CD14-positive monocyte (primary cell): ENCODE data around the gene PER3. TPM values are rescaled to one million over a fixed set of nuclear protein-coding genes. Genes with fewer than 3 reads are reported as not detected.

Source experiments
- DNase-seq, 3 donors: peaks; one replicate each; pipeline ENCODE4 v3.0.0-alpha.2; 2011 to 2022
- H2AFZ ChIP-seq: 2 replicates; pipeline ENCODE4 v1.6.0; 2012; ENCODE audit warnings: mild to moderate bottlenecking, low read depth, low read length, inconsistent platforms; ENCODE audit not compliant: insufficient read depth, poor library complexity, severe bottlenecking
- H3K27ac ChIP-seq, 2 donors: 1 replicate in 1 of 2; 2 replicates in 1 of 2; pipeline ENCODE4 v1.5.1; 2012 to 2013; ENCODE audit warnings: low read length in 2 of 2, control low read depth in 1 of 2, inconsistent platforms in 1 of 2, low read depth in 1 of 2, mild to moderate bottlenecking in 1 of 2
- H3K27me3 ChIP-seq, 2 donors: one replicate each; pipeline versions ENCODE4 v1.6.0 to v1.6.1; 2011 to 2013; ENCODE audit warnings: low read length in 2 of 2; ENCODE audit not compliant: control insufficient read depth in 2 of 2, insufficient read depth in 2 of 2
- H3K36me3 ChIP-seq, 2 donors: replicated peaks in 1 of 2; 1 replicate in 1 of 2; 2 replicates in 1 of 2; pipeline versions ENCODE4 v1.5.1 to v1.6.1; 2012 to 2013; ENCODE audit warnings: low read length in 2 of 2, control low read depth in 1 of 2, inconsistent platforms in 1 of 2, mild to moderate bottlenecking in 1 of 2; ENCODE audit not compliant: insufficient read depth in 2 of 2, control insufficient read depth in 1 of 2
- H3K4me1 ChIP-seq, 2 donors: 1 replicate in 1 of 2; 2 replicates in 1 of 2; pipeline versions ENCODE4 v1.5.1 to v1.6.1; 2012 to 2013; ENCODE audit warnings: low read length in 2 of 2, control low read depth in 1 of 2, inconsistent platforms in 1 of 2, mild to moderate bottlenecking in 1 of 2, moderate library complexity in 1 of 2; ENCODE audit not compliant: insufficient read depth in 2 of 2, control insufficient read depth in 1 of 2
- H3K4me2 ChIP-seq: replicated peaks from 2 replicates; pipeline ENCODE3; 2012; ENCODE audit warnings: low read length, moderate library complexity, mild to moderate bottlenecking; ENCODE audit not compliant: poor library complexity, severe bottlenecking; ENCODE audit errors: extremely low read depth
- H3K4me3 ChIP-seq, 3 experiments: fragments of 200-600 bp in 1 of 3; sonication (generic) in 1 of 3; replicated peaks in 1 of 3; 1 replicate in 2 of 3; 2 replicates in 1 of 3; pipeline ENCODE4 v1.5.1; 2011 to 2013; ENCODE audit warnings: low read length in 3 of 3, mild to moderate bottlenecking in 3 of 3, control low read depth in 2 of 3, low read depth in 2 of 3, inconsistent platforms in 1 of 3, moderate library complexity in 1 of 3
- H3K79me2 ChIP-seq: 2 replicates; pipeline ENCODE4 v1.6.0; 2012; ENCODE audit warnings: mild to moderate bottlenecking, control low read depth, inconsistent platforms, low read length, moderate library complexity; ENCODE audit not compliant: insufficient read depth
- H3K9ac ChIP-seq: 2 replicates; pipeline ENCODE4 v1.6.0; 2017; ENCODE audit warnings: low read length, mild to moderate bottlenecking; ENCODE audit not compliant: insufficient read depth, poor library complexity, severe bottlenecking
- H3K9me3 ChIP-seq, 2 donors: replicated peaks in 1 of 2; 1 replicate in 1 of 2; 2 replicates in 1 of 2; pipeline versions ENCODE4 v1.5.1 to v1.6.1; 2012 to 2013; ENCODE audit warnings: low read length in 2 of 2, control low read depth in 1 of 2; ENCODE audit not compliant: control insufficient read depth in 1 of 2, insufficient read depth in 1 of 2
- H4K20me1 ChIP-seq: 2 replicates; pipeline ENCODE4 v1.6.0; 2012; ENCODE audit warnings: mild to moderate bottlenecking, low read length, control low read depth, moderate library complexity; ENCODE audit not compliant: insufficient read depth
- H3K27ac Mint-ChIP-seq, 7 donors: one replicate each; pipeline ENCODE4 v1.8.0; 2020; ENCODE audit warnings: mild to moderate bottlenecking in 7 of 7, mixed read lengths in 7 of 7, moderate library complexity in 6 of 7, inconsistent platforms in 2 of 7
- H3K27me3 Mint-ChIP-seq, 3 donors: one replicate each; pipeline ENCODE4 v1.8.0; 2021 to 2022; ENCODE audit warnings: low read depth in 3 of 3, mild to moderate bottlenecking in 3 of 3, mixed read lengths in 3 of 3, moderate library complexity in 3 of 3, inconsistent platforms in 1 of 3
- H3K36me3 Mint-ChIP-seq, 2 donors: one replicate each; pipeline ENCODE4 v1.8.0; 2020; ENCODE audit warnings: mixed read lengths in 2 of 2, inconsistent platforms in 1 of 2, mild to moderate bottlenecking in 1 of 2
- H3K4me1 Mint-ChIP-seq: one replicate; pipeline ENCODE4 v1.8.0; 2020; ENCODE audit warnings: mild to moderate bottlenecking, mixed read lengths
- H3K4me3 Mint-ChIP-seq, 2 donors: one replicate each; pipeline ENCODE4 v1.8.0; 2020; ENCODE audit warnings: mild to moderate bottlenecking in 2 of 2, mixed read lengths in 2 of 2, moderate library complexity in 1 of 2
- H3K9me3 Mint-ChIP-seq, 7 donors: one replicate each; pipeline ENCODE4 v1.8.0; 2020 to 2022; ENCODE audit warnings: mixed read lengths in 7 of 7, mild to moderate bottlenecking in 6 of 7, moderate library complexity in 6 of 7, inconsistent platforms in 2 of 7
- WGBS: methylation state at CpG from one replicate; pipeline ENCODE4 v1.1.5; 2013; ENCODE audit warnings: missing lambda C conversion rate; ENCODE audit not compliant: insufficient coverage; 5-methylcytosine and 5-hydroxymethylcytosine counted together
- intact Hi-C, 2 donors: fragments of 100-400 bp; cut with micrococcal nuclease; formaldehyde crosslinking; loops; one replicate each; pipeline versions ENCODE4 v1.15.0 to v1.15.1; 2023
- polyA plus RNA-seq, 3 donors: library from polyadenylated mRNA; depleted of rRNA in 1 of 3; unstranded in 2 of 3; stranded (reverse) in 1 of 3; fragments of 300-500 nt in 2 of 3; fragments of >200 nt in 1 of 3; fragmentation: Illumina TruSeq in 2 of 3; gene quantifications; 1 replicate in 2 of 3; 2 replicates in 1 of 3; pipeline ENCODE4 v1.2.3, GENCODE V29; 2012 to 2021
- TF ChIP-seq, protein P1 (sequence below): fragments of 200-600 bp; IDR thresholded peaks from one replicate; pipeline ENCODE4 v1.8.0; 2022; ENCODE audit warnings: antibody characterized with exemption, mild to moderate bottlenecking

The PER3 gene
- polyA plus RNA-seq, 3 donors, result 0.46 to 2.3 (median 2.0) TPM

DNA sequence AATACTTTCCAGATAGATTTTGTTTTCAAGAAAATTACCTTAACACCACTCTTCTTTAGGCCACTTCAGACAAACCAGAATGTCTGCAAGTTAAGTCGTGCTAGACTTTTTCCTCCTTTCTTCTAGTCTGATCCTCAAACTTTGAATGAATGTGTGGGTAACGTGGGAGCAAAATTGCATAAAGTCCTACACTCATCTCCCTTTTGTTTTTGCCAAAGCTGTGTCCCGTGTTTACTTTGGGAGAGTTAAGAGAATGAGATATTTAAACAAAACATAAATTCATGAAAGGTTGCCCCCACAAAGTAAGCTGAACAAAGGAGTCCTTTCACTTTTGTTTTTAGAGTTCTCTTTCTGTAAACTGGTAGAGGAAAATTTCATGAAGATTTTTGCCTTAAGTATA, 29.9 kb upstream of the PER3 start:
- H3K9ac ChIP-seq, result no peak overlapping the region
- no peak overlapping the region for H2AFZ ChIP-seq
- WGBS, result no CpG with 5 or more reads among the region's 3 CpGs
- H3K36me3 ChIP-seq, result no peaks in the 10 kb centered on the region
- H3K4me3 Mint-ChIP-seq, result no peak overlapping the region
- intact Hi-C loops, result no loop called here
- no peaks in the 10 kb centered on the region for H3K9me3 ChIP-seq
- H3K27ac ChIP-seq, result no peak overlapping the region
- no peaks in the 10 kb centered on the region for H3K9me3 Mint-ChIP-seq
- peaks cover 19% of the 10 kb centered on the region for H3K4me1 Mint-ChIP-seq
- H3K27me3 ChIP-seq, result no peaks in the 10 kb centered on the region
- H3K4me1 ChIP-seq, result peaks cover 17% of the 10 kb centered on the region in 2 donors
- no peak overlapping the region for H3K4me3 ChIP-seq
- H3K4me2 ChIP-seq, result no peak overlapping the region
- H3K36me3 Mint-ChIP-seq, result no peaks in the 10 kb centered on the region
- TF ChIP-seq, protein P1, sequence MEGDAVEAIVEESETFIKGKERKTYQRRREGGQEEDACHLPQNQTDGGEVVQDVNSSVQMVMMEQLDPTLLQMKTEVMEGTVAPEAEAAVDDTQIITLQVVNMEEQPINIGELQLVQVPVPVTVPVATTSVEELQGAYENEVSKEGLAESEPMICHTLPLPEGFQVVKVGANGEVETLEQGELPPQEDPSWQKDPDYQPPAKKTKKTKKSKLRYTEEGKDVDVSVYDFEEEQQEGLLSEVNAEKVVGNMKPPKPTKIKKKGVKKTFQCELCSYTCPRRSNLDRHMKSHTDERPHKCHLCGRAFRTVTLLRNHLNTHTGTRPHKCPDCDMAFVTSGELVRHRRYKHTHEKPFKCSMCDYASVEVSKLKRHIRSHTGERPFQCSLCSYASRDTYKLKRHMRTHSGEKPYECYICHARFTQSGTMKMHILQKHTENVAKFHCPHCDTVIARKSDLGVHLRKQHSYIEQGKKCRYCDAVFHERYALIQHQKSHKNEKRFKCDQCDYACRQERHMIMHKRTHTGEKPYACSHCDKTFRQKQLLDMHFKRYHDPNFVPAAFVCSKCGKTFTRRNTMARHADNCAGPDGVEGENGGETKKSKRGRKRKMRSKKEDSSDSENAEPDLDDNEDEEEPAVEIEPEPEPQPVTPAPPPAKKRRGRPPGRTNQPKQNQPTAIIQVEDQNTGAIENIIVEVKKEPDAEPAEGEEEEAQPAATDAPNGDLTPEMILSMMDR, result no peak
- H3K27me3 Mint-ChIP-seq, result no peaks in the 10 kb centered on the region
- no peaks in the 10 kb centered on the region for H3K79me2 ChIP-seq
- no peaks in the 10 kb centered on the region for H4K20me1 ChIP-seq
- H3K27ac Mint-ChIP-seq, result no peak overlapping the region
- no peak for DNase-seq

DNA sequence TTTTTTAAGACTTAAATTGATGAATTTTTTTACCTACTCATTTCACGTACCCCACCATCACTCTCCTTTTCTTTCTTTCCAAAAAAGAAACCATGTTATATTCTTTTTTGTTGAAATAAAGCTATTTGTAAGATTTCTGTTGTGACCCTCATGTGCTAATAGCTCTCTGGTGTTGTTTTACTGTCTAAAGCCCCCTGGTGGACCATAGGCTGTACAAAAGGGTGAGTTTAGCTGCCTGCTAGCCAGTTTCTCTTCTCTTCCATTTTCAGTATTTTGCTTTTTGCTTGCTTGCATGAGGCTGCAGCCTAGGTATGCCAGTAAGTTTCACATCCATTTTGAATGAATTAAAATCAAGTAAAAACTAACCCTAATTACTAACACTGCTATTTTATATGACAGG, 28.6 kb upstream of the PER3 start:
- Histone ChIP-seq H2AFZ (no peak overlapping the region), H3K36me3 (no peaks in the 10 kb centered on the region), H3K4me3 (no peak overlapping the region), H3K9me3 (no peaks in the 10 kb centered on the region), H3K27ac (no peak overlapping the region), H3K79me2 (no peaks in the 10 kb centered on the region), H3K4me1 (peaks cover 17% of the 10 kb centered on the region in 2 donors), H4K20me1 (no peaks in the 10 kb centered on the region), H3K27me3 (no peaks in the 10 kb centered on the region), H3K4me2 (no peak overlapping the region), H3K9ac (no peak overlapping the region)
- no CpG with 5 or more reads among the region's 1 CpG for WGBS
- Mint-ChIP-seq H3K27me3 (no peaks in the 10 kb centered on the region), H3K4me3 (no peak overlapping the region), H3K27ac (peak overlapping the region in 1 of 7 donors; percentile 15), H3K9me3 (no peaks in the 10 kb centered on the region), H3K4me1 (peaks cover 19% of the 10 kb centered on the region), H3K36me3 (no peaks in the 10 kb centered on the region)
- no peak for DNase-seq
- intact Hi-C loops, result no loop called here
- TF ChIP-seq, protein P1, result no peak
